ENCODE results near the gene COL25A1. TPM values are rescaled to one million over a fixed set of nuclear protein-coding genes. Genes with fewer than 3 reads are reported as not detected.

The COL25A1 gene
- total RNA-seq, 2 donors from 2014 or later = 0.29 TPM; not detected in 1

DNA sequence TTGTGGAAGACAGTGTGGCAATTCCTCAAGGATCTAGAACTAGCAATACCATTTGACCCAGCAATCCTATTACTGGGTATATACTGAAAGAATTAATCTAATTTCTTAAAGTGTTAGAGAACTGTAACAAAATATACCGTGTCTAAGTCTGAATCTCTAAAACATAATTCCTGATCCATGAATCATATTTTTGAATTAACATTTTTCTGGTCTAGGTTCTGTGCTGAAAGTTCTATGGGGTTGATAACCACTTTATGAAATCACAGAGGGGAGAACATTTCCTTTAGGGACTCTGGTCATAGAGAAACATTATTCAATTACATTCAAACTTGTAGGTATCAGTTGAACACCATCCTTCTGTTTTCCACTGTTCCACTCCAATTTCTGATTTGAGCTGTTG is 447.7 kb downstream of the COL25A1 start:
- Histone ChIP-seq H3K4me1 (no peaks in the 10 kb centered on the region), H3K4me3 (no peak overlapping the region), H3K36me3 (no peaks in the 10 kb centered on the region), H3K9ac (ENCODE audit: low read depth in 2 of 2, low read length in 2 of 2) (no peak overlapping the region), H3K9me3 (no peaks in the 10 kb centered on the region), H3K27ac (no peak overlapping the region), H3K27me3 (no peaks in the 10 kb centered on the region)
- no peak for DNase-seq
- TF ChIP-seq CTCF (IDR thresholded peaks at IDR 0.05) = no peak
- intact Hi-C loops (cut with DNase I) = no loop called here

GRCh38 chr4:108852691-108853090 is 449.8 kb downstream of the COL25A1 start:
- no peak for DNase-seq
- no peak for TF ChIP-seq CTCF (IDR thresholded peaks at IDR 0.05)
- Histone ChIP-seq H3K4me1 (no peaks in the 10 kb centered on the region), H3K9me3 (no peaks in the 10 kb centered on the region), H3K27me3 (no peaks in the 10 kb centered on the region), H3K9ac (ENCODE audit: low read depth in 2 of 2, low read length in 2 of 2) (no peak overlapping the region), H3K27ac (no peak overlapping the region), H3K4me3 (no peak overlapping the region), H3K36me3 (no peaks in the 10 kb centered on the region)
- intact Hi-C loops (cut with DNase I) = no loop called here

- Histone ChIP-seq H3K27me3 (no peaks in the 10 kb centered on the region), H3K4me1 (no peaks in the 10 kb centered on the region), H3K9ac (ENCODE audit: low read depth in 2 of 2, low read length in 2 of 2) (no peak overlapping the region), H3K27ac (no peak overlapping the region), H3K36me3 (no peaks in the 10 kb centered on the region), H3K4me3 (no peak overlapping the region), H3K9me3 (no peaks in the 10 kb centered on the region)
- no peak for DNase-seq
- intact Hi-C loops (cut with DNase I) = no loop called here
- no peak for TF ChIP-seq CTCF (IDR thresholded peaks at IDR 0.05)
These were observed 451.1 kb downstream of the COL25A1 start for GRCh38 chr4:108851366-108851765.

DNA sequence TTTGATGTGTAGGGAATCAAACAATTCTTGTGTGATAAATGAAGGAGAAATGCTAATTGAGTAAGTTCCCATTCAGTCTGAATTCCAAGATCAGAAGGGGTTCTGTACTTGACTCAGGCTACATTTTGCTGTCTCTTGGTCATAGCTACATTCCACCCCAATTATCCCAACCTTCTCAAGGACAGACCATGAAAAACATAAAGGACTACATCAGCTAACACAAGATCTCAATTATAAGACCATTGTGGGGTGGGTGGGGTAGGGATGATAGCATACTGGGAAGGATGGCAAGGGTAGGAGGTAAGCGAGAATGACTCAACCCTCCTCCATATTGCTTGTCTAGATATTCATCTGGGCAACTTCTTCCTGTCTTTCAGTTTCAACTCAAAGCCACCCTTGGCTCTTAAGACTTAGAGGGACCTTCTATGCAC is 452.2 kb downstream of the COL25A1 start:
- H3K27me3 ChIP-seq = no peaks in the 10 kb centered on the region
- no peaks in the 10 kb centered on the region for H3K36me3 ChIP-seq
- H3K4me1 ChIP-seq = no peaks in the 10 kb centered on the region
- no peak overlapping the region for H3K27ac ChIP-seq
- no peak for TF ChIP-seq CTCF (IDR thresholded peaks at IDR 0.05)
- DNase-seq = no peak
- intact Hi-C loops (cut with DNase I) = no loop called here
- no peaks in the 10 kb centered on the region for H3K9me3 ChIP-seq
- no peak overlapping the region for H3K4me3 ChIP-seq
- no peak overlapping the region for H3K9ac ChIP-seq (ENCODE audit: low read depth in 2 of 2, low read length in 2 of 2)

GRCh38 chr4:108849611-108850168 is 452.8 kb downstream of the COL25A1 start:
- Histone ChIP-seq H3K27ac (no peak overlapping the region), H3K36me3 (no peaks in the 10 kb centered on the region)
- intact Hi-C loops (cut with DNase I) = no loop called here

More at GRCh38 chr4:108849611-108850168, 452.8 kb downstream of the COL25A1 start:
- no peaks in the 10 kb centered on the region for H3K9me3 ChIP-seq
- H3K4me3 ChIP-seq = no peak overlapping the region
- no peaks in the 10 kb centered on the region for H3K27me3 ChIP-seq
- no peaks in the 10 kb centered on the region for H3K4me1 ChIP-seq
- H3K9ac ChIP-seq (ENCODE audit: low read depth in 2 of 2, low read length in 2 of 2) = no peak overlapping the region
- no peak for DNase-seq
- TF ChIP-seq CTCF (IDR thresholded peaks at IDR 0.05) = no peak
